ENCODE measurements around the gene SRP9.

DNA sequence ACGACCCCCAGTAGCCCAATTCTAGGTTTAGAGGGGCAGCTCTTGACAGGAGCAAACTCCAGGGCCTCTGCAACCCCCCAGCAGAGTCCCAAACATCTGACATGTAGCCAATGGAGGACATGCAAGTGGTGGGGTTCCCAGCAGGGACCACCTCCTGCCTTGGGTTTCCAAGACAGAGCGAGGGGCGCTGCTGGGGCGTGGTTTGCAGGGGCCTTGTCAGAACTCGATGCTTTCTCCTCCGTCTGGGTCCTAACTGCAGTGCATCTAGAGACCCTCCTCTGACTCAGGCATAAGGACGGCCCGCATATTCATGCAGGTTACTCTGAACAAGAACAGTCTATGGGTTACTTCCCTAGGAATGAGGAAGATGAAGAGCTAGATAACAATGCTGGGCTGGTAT is 49.5 kb downstream of the SRP9 start:
- TF ChIP-seq, protein P1, sequence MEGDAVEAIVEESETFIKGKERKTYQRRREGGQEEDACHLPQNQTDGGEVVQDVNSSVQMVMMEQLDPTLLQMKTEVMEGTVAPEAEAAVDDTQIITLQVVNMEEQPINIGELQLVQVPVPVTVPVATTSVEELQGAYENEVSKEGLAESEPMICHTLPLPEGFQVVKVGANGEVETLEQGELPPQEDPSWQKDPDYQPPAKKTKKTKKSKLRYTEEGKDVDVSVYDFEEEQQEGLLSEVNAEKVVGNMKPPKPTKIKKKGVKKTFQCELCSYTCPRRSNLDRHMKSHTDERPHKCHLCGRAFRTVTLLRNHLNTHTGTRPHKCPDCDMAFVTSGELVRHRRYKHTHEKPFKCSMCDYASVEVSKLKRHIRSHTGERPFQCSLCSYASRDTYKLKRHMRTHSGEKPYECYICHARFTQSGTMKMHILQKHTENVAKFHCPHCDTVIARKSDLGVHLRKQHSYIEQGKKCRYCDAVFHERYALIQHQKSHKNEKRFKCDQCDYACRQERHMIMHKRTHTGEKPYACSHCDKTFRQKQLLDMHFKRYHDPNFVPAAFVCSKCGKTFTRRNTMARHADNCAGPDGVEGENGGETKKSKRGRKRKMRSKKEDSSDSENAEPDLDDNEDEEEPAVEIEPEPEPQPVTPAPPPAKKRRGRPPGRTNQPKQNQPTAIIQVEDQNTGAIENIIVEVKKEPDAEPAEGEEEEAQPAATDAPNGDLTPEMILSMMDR (IDR thresholded peaks at IDR 0.05): no peak
- no peak for TF ChIP-seq POLR2A (IDR thresholded peaks at IDR 0.05)
